ENCODE results near the gene HRAS. TPM values are rescaled to one million over a fixed set of nuclear protein-coding genes. Genes with fewer than 3 reads are reported as not detected.

Gene HRAS
- total and polyA plus RNA-seq, 2 of the 8 experiments (the other 6 are each of a cell fraction or from before 2014, with no cell fraction given), result 44.3 to 54.7 TPM

GRCh38 chr11:503179-503981 lies 32.0 kb downstream of the HRAS start (continued):
- TF ChIP-seq CHD7 (IDR thresholded peaks at IDR 0.05; ENCODE audit: insufficient replicate concordance, low read length) (no peak), NRF1 (IDR thresholded peaks at IDR 0.05; ENCODE audit: low read depth, low read length) (no peak), BCL11A (IDR thresholded peaks at IDR 0.05; ENCODE audit: low read depth in 2 of 2, low read length in 2 of 2) (no peak), CHD2 (IDR thresholded peaks at IDR 0.05; ENCODE audit: low read length) (no peak), RNF2 (IDR thresholded peaks at IDR 0.05; ENCODE audit: borderline replicate concordance, low read depth, low read length, missing control alignments, poor library complexity, severe bottlenecking) (no peak), BRCA1 (IDR thresholded peaks at IDR 0.05; ENCODE audit: low read depth, low read length) (no peak), EZH2 (IDR thresholded peaks at IDR 0.05; ENCODE audit: low read depth, low read length, severe bottlenecking) (no peak), TAF1 (IDR thresholded peaks at IDR 0.05; ENCODE audit: low read depth, low read length) (no peak), MAFK (IDR thresholded peaks at IDR 0.05; ENCODE audit: low read depth, low read length) (no peak), POU5F1 (IDR thresholded peaks at IDR 0.05; ENCODE audit: low read depth, low read length) (no peak)

Measured in H1 (cell line).